ENCODE results near the gene HDX. TPM values are rescaled to one million over a fixed set of nuclear protein-coding genes. Genes with fewer than 3 reads are reported as not detected.

The HDX gene
- total RNA-seq, 2 donors from 2014 or later = 2.7 TPM

GRCh38 chrX:84467898-84468297 lies 34.4 kb downstream of the HDX start:
- TF ChIP-seq POLR2AphosphoS5 (IDR thresholded peaks at IDR 0.05) (no peak), CTCF (IDR thresholded peaks at IDR 0.05) (no peak), POLR2A (IDR thresholded peaks at IDR 0.05) (no peak)
- H3K4me1 ChIP-seq (replicated peaks) = no peaks in the 10 kb centered on the region
- H3K36me3 ChIP-seq = no peaks in the 10 kb centered on the region
- DNase-seq (ENCODE audit: low spot score) = no peak
- intact Hi-C loops (cut with DNase I) = no loop called here
- H3K27ac ChIP-seq = no peak overlapping the region
- H3K4me3 ChIP-seq = no peak overlapping the region
- WGBS = 100% methylated on average over 1 of the region's 1 CpG
- H3K9me3 ChIP-seq = no peaks in the 10 kb centered on the region
- H3K27me3 ChIP-seq (replicated peaks; ENCODE audit: insufficient read depth) = no peaks in the 10 kb centered on the region

- Histone ChIP-seq H3K4me1 (replicated peaks) (no peaks in the 10 kb centered on the region), H3K27me3 (replicated peaks; ENCODE audit: insufficient read depth) (no peaks in the 10 kb centered on the region), H3K9me3 (no peaks in the 10 kb centered on the region), H3K4me3 (no peak overlapping the region), H3K27ac (no peak overlapping the region), H3K36me3 (no peaks in the 10 kb centered on the region)
- no peak for DNase-seq (ENCODE audit: low spot score)
- no peak for TF ChIP-seq POLR2A (IDR thresholded peaks at IDR 0.05)
- no peak for TF ChIP-seq CTCF (IDR thresholded peaks at IDR 0.05)
- no peak for TF ChIP-seq POLR2AphosphoS5 (IDR thresholded peaks at IDR 0.05)
- intact Hi-C loops (cut with DNase I) = no loop called here
- 100% methylated on average over 1 of the region's 2 CpGs for WGBS
Measured at GRCh38 chrX:84453351-84454246, 48.7 kb downstream of the HDX start.

GRCh38 chrX:84441143-84441542 lies 61.1 kb downstream of the HDX start:
- Histone ChIP-seq H3K4me1 (replicated peaks) (no peaks in the 10 kb centered on the region), H3K27ac (no peak overlapping the region), H3K27me3 (replicated peaks; ENCODE audit: insufficient read depth) (no peaks in the 10 kb centered on the region), H3K4me3 (no peak overlapping the region), H3K36me3 (no peaks in the 10 kb centered on the region), H3K9me3 (no peaks in the 10 kb centered on the region)
- WGBS = 44% methylated on average over 1 of the region's 1 CpG
- DNase-seq (ENCODE audit: low spot score) = no peak
- intact Hi-C loops (cut with DNase I) = no loop called here
- TF ChIP-seq POLR2A (IDR thresholded peaks at IDR 0.05) = no peak
- TF ChIP-seq POLR2AphosphoS5 (IDR thresholded peaks at IDR 0.05) = no peak
- TF ChIP-seq CTCF (IDR thresholded peaks at IDR 0.05) = no peak

GRCh38 chrX:84415140-84415539 lies 87.1 kb downstream of the HDX start:
- TF ChIP-seq POLR2A (IDR thresholded peaks at IDR 0.05) (no peak), POLR2AphosphoS5 (IDR thresholded peaks at IDR 0.05) (no peak), CTCF (IDR thresholded peaks at IDR 0.05) (no peak)
- Histone ChIP-seq H3K4me3 (no peak overlapping the region), H3K27ac (no peak overlapping the region), H3K9me3 (no peaks in the 10 kb centered on the region), H3K4me1 (replicated peaks) (no peaks in the 10 kb centered on the region), H3K36me3 (no peaks in the 10 kb centered on the region), H3K27me3 (replicated peaks; ENCODE audit: insufficient read depth) (no peaks in the 10 kb centered on the region)
- intact Hi-C loops (cut with DNase I) = no loop called here
- DNase-seq (ENCODE audit: low spot score) = no peak

- H3K9me3 ChIP-seq = no peaks in the 10 kb centered on the region
- WGBS = 13% methylated on average over 1 of the region's 1 CpG
- TF ChIP-seq POLR2A (IDR thresholded peaks at IDR 0.05) (no peak), CTCF (IDR thresholded peaks at IDR 0.05) (no peak), POLR2AphosphoS5 (IDR thresholded peaks at IDR 0.05) (no peak)
- no peak overlapping the region for H3K4me3 ChIP-seq
- H3K27ac ChIP-seq = no peak overlapping the region
- intact Hi-C loops (cut with DNase I) = no loop called here
- H3K27me3 ChIP-seq (replicated peaks; ENCODE audit: insufficient read depth) = no peaks in the 10 kb centered on the region
- no peaks in the 10 kb centered on the region for H3K4me1 ChIP-seq (replicated peaks)
- no peak for DNase-seq (ENCODE audit: low spot score)
- no peaks in the 10 kb centered on the region for H3K36me3 ChIP-seq
Measured at GRCh38 chrX:84363663-84364062, 138.6 kb downstream of the HDX start.

All from prostate gland (tissue), 2 donors.